ENCODE results near the gene ADRA2B. TPM values are rescaled to one million over a fixed set of nuclear protein-coding genes. Genes with fewer than 3 reads are reported as not detected.

The ADRA2B gene
- total RNA-seq, 1 experiment from 2014 or later: 4.7 TPM

DNA sequence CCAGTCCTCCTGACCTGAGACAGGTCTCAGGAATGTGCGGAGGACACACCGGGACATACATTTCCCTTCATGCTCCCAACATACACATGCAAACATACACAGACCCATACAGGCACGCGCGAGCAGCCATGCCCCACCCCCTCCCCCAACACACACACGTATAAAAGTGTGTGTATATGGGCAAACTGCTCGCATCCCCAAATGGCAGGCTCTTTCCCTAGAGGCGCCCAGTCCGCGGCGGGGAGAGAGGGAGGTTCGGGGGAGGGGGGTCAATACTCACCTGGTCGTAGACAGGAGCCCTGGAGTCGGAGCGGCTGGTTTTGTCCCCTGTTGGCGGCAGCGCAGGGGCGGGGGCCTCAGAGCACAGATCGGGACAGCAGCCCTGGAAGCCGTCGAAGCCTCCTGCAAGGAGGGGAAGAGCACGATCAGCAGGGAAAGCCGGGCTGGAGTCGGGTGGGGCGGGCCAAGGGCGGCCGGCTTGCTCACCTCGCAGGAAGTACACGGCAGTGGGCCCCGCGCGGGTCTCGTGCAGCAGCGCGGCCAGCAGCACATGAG, 28.2 kb upstream of the ADRA2B start:
- peak overlapping the region; percentile 76 for H3K4me3 Mint-ChIP-seq
- TF ChIP-seq, protein P1, sequence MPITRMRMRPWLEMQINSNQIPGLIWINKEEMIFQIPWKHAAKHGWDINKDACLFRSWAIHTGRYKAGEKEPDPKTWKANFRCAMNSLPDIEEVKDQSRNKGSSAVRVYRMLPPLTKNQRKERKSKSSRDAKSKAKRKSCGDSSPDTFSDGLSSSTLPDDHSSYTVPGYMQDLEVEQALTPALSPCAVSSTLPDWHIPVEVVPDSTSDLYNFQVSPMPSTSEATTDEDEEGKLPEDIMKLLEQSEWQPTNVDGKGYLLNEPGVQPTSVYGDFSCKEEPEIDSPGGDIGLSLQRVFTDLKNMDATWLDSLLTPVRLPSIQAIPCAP (CRISPR knock-in tag; IDR thresholded peaks at IDR 0.05): no peak
- no peak for TF ChIP-seq SP1 (CRISPR knock-in tag; conservative IDR thresholded peaks at IDR 0.05)
- no peak for TF ChIP-seq HMGA2 (CRISPR knock-in tag; IDR thresholded peaks at IDR 0.05)
- TF ChIP-seq, protein P2, sequence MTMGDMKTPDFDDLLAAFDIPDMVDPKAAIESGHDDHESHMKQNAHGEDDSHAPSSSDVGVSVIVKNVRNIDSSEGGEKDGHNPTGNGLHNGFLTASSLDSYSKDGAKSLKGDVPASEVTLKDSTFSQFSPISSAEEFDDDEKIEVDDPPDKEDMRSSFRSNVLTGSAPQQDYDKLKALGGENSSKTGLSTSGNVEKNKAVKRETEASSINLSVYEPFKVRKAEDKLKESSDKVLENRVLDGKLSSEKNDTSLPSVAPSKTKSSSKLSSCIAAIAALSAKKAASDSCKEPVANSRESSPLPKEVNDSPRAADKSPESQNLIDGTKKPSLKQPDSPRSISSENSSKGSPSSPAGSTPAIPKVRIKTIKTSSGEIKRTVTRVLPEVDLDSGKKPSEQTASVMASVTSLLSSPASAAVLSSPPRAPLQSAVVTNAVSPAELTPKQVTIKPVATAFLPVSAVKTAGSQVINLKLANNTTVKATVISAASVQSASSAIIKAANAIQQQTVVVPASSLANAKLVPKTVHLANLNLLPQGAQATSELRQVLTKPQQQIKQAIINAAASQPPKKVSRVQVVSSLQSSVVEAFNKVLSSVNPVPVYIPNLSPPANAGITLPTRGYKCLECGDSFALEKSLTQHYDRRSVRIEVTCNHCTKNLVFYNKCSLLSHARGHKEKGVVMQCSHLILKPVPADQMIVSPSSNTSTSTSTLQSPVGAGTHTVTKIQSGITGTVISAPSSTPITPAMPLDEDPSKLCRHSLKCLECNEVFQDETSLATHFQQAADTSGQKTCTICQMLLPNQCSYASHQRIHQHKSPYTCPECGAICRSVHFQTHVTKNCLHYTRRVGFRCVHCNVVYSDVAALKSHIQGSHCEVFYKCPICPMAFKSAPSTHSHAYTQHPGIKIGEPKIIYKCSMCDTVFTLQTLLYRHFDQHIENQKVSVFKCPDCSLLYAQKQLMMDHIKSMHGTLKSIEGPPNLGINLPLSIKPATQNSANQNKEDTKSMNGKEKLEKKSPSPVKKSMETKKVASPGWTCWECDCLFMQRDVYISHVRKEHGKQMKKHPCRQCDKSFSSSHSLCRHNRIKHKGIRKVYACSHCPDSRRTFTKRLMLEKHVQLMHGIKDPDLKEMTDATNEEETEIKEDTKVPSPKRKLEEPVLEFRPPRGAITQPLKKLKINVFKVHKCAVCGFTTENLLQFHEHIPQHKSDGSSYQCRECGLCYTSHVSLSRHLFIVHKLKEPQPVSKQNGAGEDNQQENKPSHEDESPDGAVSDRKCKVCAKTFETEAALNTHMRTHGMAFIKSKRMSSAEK (CRISPR knock-in tag; IDR thresholded peaks at IDR 0.05; ENCODE audit: borderline replicate concordance): no peak
- TF ChIP-seq RORB (CRISPR knock-in tag; IDR thresholded peaks at IDR 0.05): no peak
- TF ChIP-seq, protein P3, sequence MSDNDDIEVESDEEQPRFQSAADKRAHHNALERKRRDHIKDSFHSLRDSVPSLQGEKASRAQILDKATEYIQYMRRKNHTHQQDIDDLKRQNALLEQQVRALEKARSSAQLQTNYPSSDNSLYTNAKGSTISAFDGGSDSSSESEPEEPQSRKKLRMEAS (CRISPR knock-in tag; IDR thresholded peaks at IDR 0.05): peak; percentile 25
- TF ChIP-seq TP53 (CRISPR knock-in tag; IDR thresholded peaks at IDR 0.05): no peak
- no peak for TF ChIP-seq ZBTB21 (CRISPR knock-in tag; IDR thresholded peaks at IDR 0.05; ENCODE audit: borderline replicate concordance)
- TF ChIP-seq JUN (CRISPR knock-in tag; IDR thresholded peaks at IDR 0.05): 0 out of 2 replicates have a peak, but pooled peaks have one; percentile 8
- no peak for TF ChIP-seq JAZF1 (CRISPR knock-in tag; IDR thresholded peaks at IDR 0.05)
- POLR2A ChIA-PET: no interaction called here

DNA sequence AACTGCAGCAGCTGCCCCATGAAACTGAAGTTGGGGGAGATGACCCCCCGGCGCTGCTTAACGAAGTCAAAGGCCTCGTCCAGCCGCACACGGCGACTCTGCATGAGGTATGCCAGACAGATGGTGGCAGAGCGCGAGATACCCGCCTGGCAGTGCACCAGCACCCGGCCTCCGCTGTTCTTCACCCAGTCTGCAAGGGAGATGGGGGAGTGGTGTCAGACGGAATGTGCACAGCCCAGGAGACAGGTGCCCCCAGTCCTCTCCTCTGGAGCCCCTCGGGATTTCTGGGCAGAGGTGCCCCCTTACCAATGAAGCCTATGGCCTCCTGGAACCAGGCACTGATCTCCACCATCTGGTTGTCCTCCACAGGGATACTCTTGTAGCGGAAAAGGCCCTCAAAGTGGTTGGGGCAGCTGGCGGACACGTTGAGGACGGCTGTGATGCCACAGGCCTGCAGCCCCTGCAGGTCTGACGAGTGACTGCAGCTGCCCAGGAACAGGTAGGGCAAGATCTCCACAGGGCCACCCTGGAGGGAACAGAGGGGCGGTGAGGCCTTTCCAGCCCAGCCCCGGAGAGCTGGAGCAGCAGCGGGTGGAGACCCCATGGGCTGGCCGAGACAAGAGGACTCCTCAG, 27.6 kb upstream of the ADRA2B start:
- ATAC-seq (peak; percentile 57), DNase-seq (ENCODE audit: low spot score) (peak; percentile 60)
- ChIA-PET POLR2A (no interaction called here), CTCF (interaction anchor here (0.7 to 9.4 kb wide), 11 partner anchors 11 to 151 kb away, joined by 3 to 214 read pairs (median 4); no protein-coding TSS in a partner anchor)
- 0 out of 2 replicates have a peak, but pooled peaks have one; percentile 4 for TF ChIP-seq TEAD4 (CRISPR knock-in tag; IDR thresholded peaks at IDR 0.05)
- TF ChIP-seq SMAD3 (CRISPR knock-in tag; IDR thresholded peaks at IDR 0.05; ENCODE audit: borderline replicate concordance): no peak
- TF ChIP-seq NR2C2 (CRISPR knock-in tag; IDR thresholded peaks at IDR 0.05): 0 out of 2 replicates have a peak, but pooled peaks have one; percentile 35
- TF ChIP-seq, protein P4, sequence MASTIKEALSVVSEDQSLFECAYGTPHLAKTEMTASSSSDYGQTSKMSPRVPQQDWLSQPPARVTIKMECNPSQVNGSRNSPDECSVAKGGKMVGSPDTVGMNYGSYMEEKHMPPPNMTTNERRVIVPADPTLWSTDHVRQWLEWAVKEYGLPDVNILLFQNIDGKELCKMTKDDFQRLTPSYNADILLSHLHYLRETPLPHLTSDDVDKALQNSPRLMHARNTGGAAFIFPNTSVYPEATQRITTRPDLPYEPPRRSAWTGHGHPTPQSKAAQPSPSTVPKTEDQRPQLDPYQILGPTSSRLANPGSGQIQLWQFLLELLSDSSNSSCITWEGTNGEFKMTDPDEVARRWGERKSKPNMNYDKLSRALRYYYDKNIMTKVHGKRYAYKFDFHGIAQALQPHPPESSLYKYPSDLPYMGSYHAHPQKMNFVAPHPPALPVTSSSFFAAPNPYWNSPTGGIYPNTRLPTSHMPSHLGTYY (CRISPR knock-in tag; IDR thresholded peaks at IDR 0.05): no peak
- TF ChIP-seq, protein P5, sequence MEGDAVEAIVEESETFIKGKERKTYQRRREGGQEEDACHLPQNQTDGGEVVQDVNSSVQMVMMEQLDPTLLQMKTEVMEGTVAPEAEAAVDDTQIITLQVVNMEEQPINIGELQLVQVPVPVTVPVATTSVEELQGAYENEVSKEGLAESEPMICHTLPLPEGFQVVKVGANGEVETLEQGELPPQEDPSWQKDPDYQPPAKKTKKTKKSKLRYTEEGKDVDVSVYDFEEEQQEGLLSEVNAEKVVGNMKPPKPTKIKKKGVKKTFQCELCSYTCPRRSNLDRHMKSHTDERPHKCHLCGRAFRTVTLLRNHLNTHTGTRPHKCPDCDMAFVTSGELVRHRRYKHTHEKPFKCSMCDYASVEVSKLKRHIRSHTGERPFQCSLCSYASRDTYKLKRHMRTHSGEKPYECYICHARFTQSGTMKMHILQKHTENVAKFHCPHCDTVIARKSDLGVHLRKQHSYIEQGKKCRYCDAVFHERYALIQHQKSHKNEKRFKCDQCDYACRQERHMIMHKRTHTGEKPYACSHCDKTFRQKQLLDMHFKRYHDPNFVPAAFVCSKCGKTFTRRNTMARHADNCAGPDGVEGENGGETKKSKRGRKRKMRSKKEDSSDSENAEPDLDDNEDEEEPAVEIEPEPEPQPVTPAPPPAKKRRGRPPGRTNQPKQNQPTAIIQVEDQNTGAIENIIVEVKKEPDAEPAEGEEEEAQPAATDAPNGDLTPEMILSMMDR (IDR thresholded peaks at IDR 0.05): peak; percentile 16; the same call in 1 of the 2 replicates
- TF ChIP-seq TEAD1 (CRISPR knock-in tag; IDR thresholded peaks at IDR 0.05): no peak
- no peak; the same call in 1 of the 2 replicates for TF ChIP-seq TP53 (CRISPR knock-in tag; IDR thresholded peaks at IDR 0.05)
- TF ChIP-seq JUN (CRISPR knock-in tag; IDR thresholded peaks at IDR 0.05): 0 out of 2 replicates have a peak, but pooled peaks have one; percentile 18
- TF ChIP-seq ZNF263 (CRISPR knock-in tag; IDR thresholded peaks at IDR 0.05; ENCODE audit: low read depth): 0 out of 2 replicates have a peak, but pooled peaks have one; percentile 33
- H3K27me3 Mint-ChIP-seq (ENCODE audit: low read depth): peaks cover 35% of the 10 kb centered on the region
- H3K4me3 Mint-ChIP-seq: peak overlapping the region; percentile 76
- no peak overlapping the region for H3K27ac Mint-ChIP-seq
- peaks cover 25% of the 10 kb centered on the region for H3K4me1 Mint-ChIP-seq
- H3K36me3 Mint-ChIP-seq: no peaks in the 10 kb centered on the region
- no peaks in the 10 kb centered on the region for H3K9me3 Mint-ChIP-seq

More for the DNA sequence above, 28.2 kb upstream of the ADRA2B start:
- Mint-ChIP-seq H3K4me1 (peaks cover 25% of the 10 kb centered on the region), H3K27ac (no peak overlapping the region), H3K27me3 (ENCODE audit: low read depth) (peaks cover 35% of the 10 kb centered on the region), H3K9me3 (no peaks in the 10 kb centered on the region), H3K36me3 (no peaks in the 10 kb centered on the region)
- peak; percentile 50 for DNase-seq (ENCODE audit: low spot score)
- peak; percentile 1; the same call in 1 of the 2 replicates for ATAC-seq
- CTCF ChIA-PET: interaction anchor here (0.7 to 9.4 kb wide), 11 partner anchors 11 to 152 kb away, joined by 3 to 214 read pairs (median 4); no protein-coding TSS in a partner anchor

Measured in WTC11 (cell line).